Kidney capillary endothelial cell (primary cell): ENCODE results near the gene ZFHX3.
"Not testable (repeated sequence)": the region's sequence is repeated elsewhere in the genome, so short reads cannot be mapped to it uniquely, and the experiment has no call there.

ENCODE experiments used
- DNase-seq: peaks from one replicate; pipeline ENCODE4 v3.0.0-alpha.2; 2018; ENCODE audit warnings: low spot score

ZFHX3 gene

GRCh38 chr16:73021866-73022495 lies 25.9 kb downstream of the ZFHX3 start:
- DNase-seq: no peak

- DNase-seq: no peak
Observed at GRCh38 chr16:73020409-73020884, 27.5 kb downstream of the ZFHX3 start.

- DNase-seq: peak; percentile 76
Observed at GRCh38 chr16:73019457-73020362, 28.2 kb downstream of the ZFHX3 start.

- DNase-seq: peak; percentile 46
Observed at GRCh38 chr16:73018821-73019456, 29.0 kb downstream of the ZFHX3 start.

GRCh38 chr16:73017321-73017720 lies 30.6 kb downstream of the ZFHX3 start:
- DNase-seq: no peak

- peak; percentile 62 for DNase-seq
Observed at GRCh38 chr16:73016488-73016830, 31.5 kb downstream of the ZFHX3 start.

GRCh38 chr16:73015612-73016487 lies 32.1 kb downstream of the ZFHX3 start:
- DNase-seq: no peak

- no peak for DNase-seq
Observed at GRCh38 chr16:73014768-73015167, 33.2 kb downstream of the ZFHX3 start.

GRCh38 chr16:73013974-73014373 lies 34.0 kb downstream of the ZFHX3 start:
- DNase-seq: no peak

- no peak for DNase-seq
Observed at GRCh38 chr16:73012341-73012740, 35.6 kb downstream of the ZFHX3 start.

GRCh38 chr16:73011926-73012325 lies 36.0 kb downstream of the ZFHX3 start:
- DNase-seq: no peak

GRCh38 chr16:73010150-73010676 lies 37.7 kb downstream of the ZFHX3 start:
- no peak for DNase-seq

GRCh38 chr16:73009710-73010109 lies 38.2 kb downstream of the ZFHX3 start:
- not testable (repeated sequence) for DNase-seq

- DNase-seq: no peak
Observed at GRCh38 chr16:73006026-73006425, 41.9 kb downstream of the ZFHX3 start.

GRCh38 chr16:73002866-73003265 lies 45.1 kb downstream of the ZFHX3 start:
- DNase-seq: no peak

- no peak for DNase-seq
Observed at GRCh38 chr16:73000907-73001521, 46.9 kb downstream of the ZFHX3 start.

GRCh38 chr16:73000020-73000906 lies 47.7 kb downstream of the ZFHX3 start:
- DNase-seq: no peak

GRCh38 chr16:72999541-73000019 lies 48.3 kb downstream of the ZFHX3 start:
- no peak for DNase-seq

GRCh38 chr16:72997141-72997542 lies 50.8 kb downstream of the ZFHX3 start:
- no peak for DNase-seq
